ENCODE measurements around the gene FRMD4A. TPM values are rescaled to one million over a fixed set of nuclear protein-coding genes. Genes with fewer than 3 reads are reported as not detected.

Gene FRMD4A
- total and polyA plus RNA-seq, 11 donors, result 12.2 to 58.1 (median 28.1) TPM

DNA sequence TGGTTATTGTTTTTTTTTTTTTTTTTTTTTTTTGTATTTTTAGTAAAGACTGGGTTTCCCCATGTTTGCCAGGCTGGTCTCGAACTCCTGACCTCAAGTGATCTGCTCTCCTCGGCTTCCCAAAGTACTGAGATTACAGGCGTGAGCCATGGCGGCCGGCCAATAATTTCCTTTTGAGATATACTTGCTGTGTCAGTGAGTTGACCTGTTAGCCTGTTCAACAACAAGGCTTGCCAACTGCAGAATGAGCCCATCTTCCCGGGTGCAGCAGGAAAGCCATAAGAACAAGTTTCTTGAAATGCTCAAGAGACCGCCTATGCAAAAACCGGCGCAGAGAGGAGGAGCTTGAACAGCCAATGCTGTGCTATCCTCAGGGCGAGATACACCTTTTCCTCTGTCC is 631.5 kb downstream of the FRMD4A start:
- WGBS, 4 donors, result 52 to 59% (median 55%) methylated on average over 8 to 10 of the region's 10 CpGs
- no peak for TF ChIP-seq CTCF (IDR thresholded peaks at IDR 0.05)
- TF ChIP-seq POLR2A (IDR thresholded peaks at IDR 0.05), result no peak
- H3K27me3 ChIP-seq, result no peaks in the 10 kb centered on the region
- H3K36me3 ChIP-seq, result peaks cover 0 to 71% (median 62%) of the 10 kb centered on the region in 9 donors
- H3K4me3 ChIP-seq, result no peak overlapping the region
- H3K27ac ChIP-seq, result peak overlapping the region in 6 of 12 donors; percentile 44 to 75 (median 62)
- intact Hi-C loops (cut with DNase I), result loop anchor here in 1 of 10 donors (2.0 kb wide), 1 partner anchor 14 kb away; no protein-coding TSS in a partner anchor
- no peaks in the 10 kb centered on the region for H3K9me3 ChIP-seq
- peaks cover 0 to 77% (median 39%) of the 10 kb centered on the region in 12 donors for H3K4me1 ChIP-seq
- DNase-seq (peak in 4 of 5 donors; percentile 49 to 72 (median 58)), ATAC-seq (peak in 2 of 4 donors; percentile 36 to 59)

DNA sequence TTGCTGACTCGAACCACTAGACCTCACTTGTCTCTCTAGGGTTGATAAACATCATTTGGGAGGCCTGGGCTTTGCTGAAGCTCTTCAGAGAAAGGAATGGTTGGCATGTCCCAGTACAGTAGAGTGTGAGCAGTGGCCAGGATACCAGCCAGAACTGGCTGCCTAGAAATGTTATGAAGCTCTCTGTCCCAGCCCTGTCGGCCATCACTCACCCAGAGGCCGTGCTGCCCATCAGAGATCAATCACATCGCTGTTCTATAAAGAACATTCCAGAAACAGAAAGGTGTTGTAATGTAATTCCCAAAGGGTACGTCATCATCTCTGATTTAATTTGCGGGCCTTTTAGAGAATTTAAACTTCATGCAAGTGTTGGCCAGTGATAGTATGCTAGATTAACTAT is 632.5 kb downstream of the FRMD4A start:
- WGBS, 4 donors, result 55 to 69% (median 60%) methylated on average over 6 of the region's 6 CpGs
- H3K4me3 ChIP-seq, result no peak overlapping the region
- H3K9me3 ChIP-seq, result no peaks in the 10 kb centered on the region
- H3K27ac ChIP-seq, result peak overlapping the region in 11 of 12 donors; percentile 23 to 78 (median 61)
- H3K27me3 ChIP-seq, result no peaks in the 10 kb centered on the region
- TF ChIP-seq POLR2A (IDR thresholded peaks at IDR 0.05) (no peak), CTCF (IDR thresholded peaks at IDR 0.05) (no peak)
- intact Hi-C loops (cut with DNase I), result loop anchor here in 1 of 10 donors (2.0 kb wide), 1 partner anchor 13 kb away; no protein-coding TSS in a partner anchor
- ATAC-seq (peak; percentile 88 to 91 (median 90)), DNase-seq (peak in 2 of 5 donors; percentile 44 to 77)
- peaks cover 0 to 81% (median 72%) of the 10 kb centered on the region in 9 donors for H3K36me3 ChIP-seq
- peaks cover 0 to 73% (median 31%) of the 10 kb centered on the region in 12 donors for H3K4me1 ChIP-seq

GRCh38 chr10:13696071-13696470 is 634.7 kb downstream of the FRMD4A start:
- intact Hi-C loops (cut with DNase I), result no loop called here
- H3K9me3 ChIP-seq, result no peaks in the 10 kb centered on the region
- no peak for TF ChIP-seq POLR2A (IDR thresholded peaks at IDR 0.05)
- no peak for TF ChIP-seq CTCF (IDR thresholded peaks at IDR 0.05)
- peaks cover 0 to 91% (median 86%) of the 10 kb centered on the region in 9 donors for H3K36me3 ChIP-seq
- peak overlapping the region in 10 of 12 donors; percentile 15 to 77 (median 54) for H3K27ac ChIP-seq
- H3K4me1 ChIP-seq, result peaks cover 0 to 57% (median 21%) of the 10 kb centered on the region in 12 donors
- WGBS, 4 donors, result 60 to 76% (median 66%) methylated on average over 9 of the region's 9 CpGs
- no peaks in the 10 kb centered on the region for H3K27me3 ChIP-seq
- H3K4me3 ChIP-seq, result no peak overlapping the region
- DNase-seq, result no peak
- ATAC-seq, result no peak

DNA sequence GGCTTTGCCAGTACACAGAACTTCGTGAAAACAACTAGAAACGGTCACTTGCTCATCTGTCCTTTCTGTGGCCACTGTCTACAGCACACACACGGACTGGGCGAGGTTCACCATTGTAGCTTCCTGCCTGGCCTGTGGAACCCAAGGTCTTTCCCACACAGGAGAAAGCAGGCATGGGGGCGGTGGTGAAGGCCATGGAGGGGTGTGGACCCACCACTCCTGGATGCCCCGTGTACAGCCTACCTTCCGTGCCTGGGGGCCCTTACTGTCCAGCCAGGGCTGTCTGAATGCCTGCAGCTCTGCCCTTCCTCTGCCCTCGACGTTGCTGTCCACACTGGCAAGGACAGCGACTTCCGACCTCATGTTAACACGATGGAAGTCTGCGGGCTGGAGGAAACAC is 635.1 kb downstream of the FRMD4A start:
- ATAC-seq, result peak in 1 of 4 donors; percentile 1
- TF ChIP-seq CTCF (IDR thresholded peaks at IDR 0.05) (no peak), POLR2A (IDR thresholded peaks at IDR 0.05) (no peak)
- H3K4me1 ChIP-seq, result peaks cover 0 to 55% (median 21%) of the 10 kb centered on the region in 12 donors
- no peak for DNase-seq
- H3K9me3 ChIP-seq, result no peaks in the 10 kb centered on the region
- H3K4me3 ChIP-seq, result no peak overlapping the region
- H3K36me3 ChIP-seq, result peaks cover 0 to 93% (median 86%) of the 10 kb centered on the region in 9 donors
- intact Hi-C loops (cut with DNase I), result no loop called here
- 55 to 66% (median 59%) methylated on average over 13 of the region's 13 CpGs for WGBS, 4 donors
- no peaks in the 10 kb centered on the region for H3K27me3 ChIP-seq
- H3K27ac ChIP-seq, result peak overlapping the region in 9 of 12 donors; percentile 15 to 77 (median 59)

All from heart left ventricle (tissue), 16 donors.